Dermis blood vessel endothelial cell (primary cell): ENCODE measurements around the gene ZNF467. TPM values are rescaled to one million over a fixed set of nuclear protein-coding genes. Genes with fewer than 3 reads are reported as not detected.

ENCODE experiments used
- DNase-seq: peaks from one replicate; pipeline ENCODE4 v3.0.0; 2010
- total RNA-seq: library from RNA; depleted of rRNA; stranded (reverse); fragments of >200 nt; gene quantifications from 2 replicates; pipeline ENCODE4 v1.2.3, GENCODE V29; 2014

Gene ZNF467
- total RNA-seq, 1 donor from 2014 or later = 4.8 TPM

GRCh38 chr7:149785402-149785801 lies 12.0 kb upstream of the ZNF467 start:
- DNase-seq = no peak

GRCh38 chr7:149784251-149784608 lies 10.8 kb upstream of the ZNF467 start:
- no peak for DNase-seq

- DNase-seq = no peak
Measured at GRCh38 chr7:149783386-149784250, 10.2 kb upstream of the ZNF467 start.

GRCh38 chr7:149782682-149783345 lies 9.4 kb upstream of the ZNF467 start:
- DNase-seq = no peak

GRCh38 chr7:149781921-149782320 lies 8.5 kb upstream of the ZNF467 start:
- no peak for DNase-seq

GRCh38 chr7:149780636-149781419 lies 7.4 kb upstream of the ZNF467 start:
- no peak for DNase-seq

- DNase-seq = no peak
Measured at GRCh38 chr7:149780056-149780455, 6.7 kb upstream of the ZNF467 start.

- DNase-seq = no peak
Measured at GRCh38 chr7:149779502-149779805, 6.1 kb upstream of the ZNF467 start.

GRCh38 chr7:149778696-149779501 lies 5.5 kb upstream of the ZNF467 start:
- no peak for DNase-seq

GRCh38 chr7:149778327-149778637 lies 4.9 kb upstream of the ZNF467 start:
- DNase-seq = no peak

- DNase-seq = no peak
Measured at GRCh38 chr7:149777551-149778326, 4.4 kb upstream of the ZNF467 start.

- no peak for DNase-seq
Measured at GRCh38 chr7:149776848-149777407, 3.5 kb upstream of the ZNF467 start.

GRCh38 chr7:149776289-149776688 lies 2.9 kb upstream of the ZNF467 start:
- peak; percentile 60 for DNase-seq

- no peak for DNase-seq
Measured at GRCh38 chr7:149775176-149775556, 1.8 kb upstream of the ZNF467 start.

- peak; percentile 16 for DNase-seq
Measured at GRCh38 chr7:149774237-149775175, 1.1 kb upstream of the ZNF467 start.

GRCh38 chr7:149772956-149773434 lies 393 bp downstream of the ZNF467 start:
- no peak for DNase-seq

GRCh38 chr7:149772241-149772955 lies 990 bp downstream of the ZNF467 start:
- DNase-seq = peak; percentile 30

- DNase-seq = peak; percentile 83
Measured at GRCh38 chr7:149771720-149772240, 1.6 kb downstream of the ZNF467 start.
